HG02970 (cell line): Measurements from ENCODE around the gene MAMSTR.
"Not testable (repeated sequence)": the region's sequence is repeated elsewhere in the genome, so short reads cannot be mapped to it uniquely, and the experiment has no call there.

Experiments used
- ATAC-seq: cut with Tn5 transposase; IDR thresholded peaks from one replicate; pipeline ENCODE4 v1.9.1; 2021; ENCODE audit warnings: mild to moderate bottlenecking, moderate library complexity, moderate number of reproducible peaks; ENCODE audit not compliant: unreplicated experiment, low FRiP score

Gene MAMSTR

GRCh38 chr19:48693629-48694028, 25.9 kb downstream of the MAMSTR start:
- not testable (repeated sequence) for ATAC-seq

GRCh38 chr19:48689449-48689848, 30.1 kb downstream of the MAMSTR start:
- no peak for ATAC-seq

- no peak for ATAC-seq
Measured at GRCh38 chr19:48687776-48688175, 31.7 kb downstream of the MAMSTR start.

- not testable (repeated sequence) for ATAC-seq
Measured at GRCh38 chr19:48686637-48687036, 32.9 kb downstream of the MAMSTR start.

GRCh38 chr19:48686088-48686487, 33.4 kb downstream of the MAMSTR start:
- no peak for ATAC-seq

GRCh38 chr19:48685583-48685982, 33.9 kb downstream of the MAMSTR start:
- no peak for ATAC-seq

GRCh38 chr19:48683349-48683748, 36.2 kb downstream of the MAMSTR start:
- no peak for ATAC-seq

- ATAC-seq: no peak
Measured at GRCh38 chr19:48681127-48681470, 38.4 kb downstream of the MAMSTR start.

GRCh38 chr19:48680436-48681126, 38.9 kb downstream of the MAMSTR start:
- ATAC-seq: no peak

- ATAC-seq: not testable (repeated sequence)
Measured at GRCh38 chr19:48680006-48680405, 39.5 kb downstream of the MAMSTR start.

- ATAC-seq: no peak
Measured at GRCh38 chr19:48678201-48678600, 41.3 kb downstream of the MAMSTR start.

- ATAC-seq: no peak
Measured at GRCh38 chr19:48676887-48677286, 42.6 kb downstream of the MAMSTR start.

GRCh38 chr19:48676487-48676886, 43.0 kb downstream of the MAMSTR start:
- ATAC-seq: no peak

GRCh38 chr19:48674921-48675824, 44.4 kb downstream of the MAMSTR start:
- no peak for ATAC-seq

- ATAC-seq: no peak
Measured at GRCh38 chr19:48674216-48674809, 45.2 kb downstream of the MAMSTR start.

- no peak for ATAC-seq
Measured at GRCh38 chr19:48673436-48674100, 46.0 kb downstream of the MAMSTR start.

- no peak for ATAC-seq
Measured at GRCh38 chr19:48672994-48673393, 46.5 kb downstream of the MAMSTR start, which contains the start of gene NTN5. NTN5 (minus strand) TSS chr19:48673017; CDS start chr19:48670986, 2,031 bp downstream.

GRCh38 chr19:48671446-48671995, 48.0 kb downstream of the MAMSTR start:
- ATAC-seq: no peak

- ATAC-seq: no peak
Measured at GRCh38 chr19:48670699-48671445, 48.7 kb downstream of the MAMSTR start.
